ENCODE measurements around the gene CABS1. TPM values are rescaled to one million over a fixed set of nuclear protein-coding genes. Genes with fewer than 3 reads are reported as not detected.

Gene CABS1
- total RNA-seq, 1 donor from 2014 or later = not detected

Other genes starting within 250 kb of the CABS1 start
- gene PRR27, start 180.7 kb upstream of the CABS1 start, total RNA-seq = not detected in 2 replicates
- gene ODAM, start 139.3 kb upstream of the CABS1 start, total RNA-seq = not detected in 2 replicates
- not detected in 2 replicates for gene FDCSP, start 108.9 kb upstream of the CABS1 start, total RNA-seq
- gene CSN3, start 92.4 kb upstream of the CABS1 start, total RNA-seq = not detected in 2 replicates
- not detected in 2 replicates for gene SMR3A, start 25.8 kb downstream of the CABS1 start, total RNA-seq
- gene SMR3B, start 48.1 kb downstream of the CABS1 start, total RNA-seq = not detected in 2 replicates
- gene OPRPN, start 63.0 kb downstream of the CABS1 start, total RNA-seq = not detected in 2 replicates
- gene MUC7, start 137.2 kb downstream of the CABS1 start, total RNA-seq = not detected in 2 replicates
- gene AMTN, start 183.6 kb downstream of the CABS1 start, total RNA-seq = not detected in 2 replicates